MCF 10A (cell line): Measurements from ENCODE around the gene PITPNB. TPM values are rescaled to one million over a fixed set of nuclear protein-coding genes. Genes with fewer than 3 reads are reported as not detected.

Experiments
- BruUV-seq: library from RNA; stranded (reverse); fragments of 400-500 nt; replicated peaks from 2 replicates; lab custom pipeline; 2021; lab: Mats Ljungman, UMichigan
- CTCF ChIA-PET: fragments of 300-600 bp; sonication (Branson Sonifier 250); formaldehyde crosslinking; extraction: SDS; loops from one replicate; lab custom pipeline; 2021; ENCODE audit warnings: antibody characterized with exemption, inconsistent platforms; lab: Yijun Ruan, JAX
- POLR2A ChIA-PET: fragments of 300-600, 350-650 bp; sonication (Branson Sonifier 250); formaldehyde crosslinking; extraction: SDS; loops from one replicate; lab custom pipeline; 2020; ENCODE audit warnings: antibody characterized with exemption, inconsistent platforms; lab: Yijun Ruan, JAX
- DNase-seq: peaks from one replicate; pipeline ENCODE4 v3.0.0-alpha.2; 2018; ENCODE audit not compliant: unreplicated experiment
- H3K27ac Mint-ChIP-seq: one replicate; pipeline ENCODE4 v1.8.0; 2022; ENCODE audit warnings: mild to moderate bottlenecking, low read depth, mixed read lengths; ENCODE audit not compliant: unreplicated experiment
- H3K27me3 Mint-ChIP-seq: one replicate; pipeline ENCODE4 v1.8.0; 2022; ENCODE audit warnings: mixed read lengths; ENCODE audit not compliant: insufficient read depth, unreplicated experiment
- H3K36me3 Mint-ChIP-seq: one replicate; pipeline ENCODE4 v1.8.0; 2022; ENCODE audit warnings: mild to moderate bottlenecking, moderate library complexity, mixed read lengths; ENCODE audit not compliant: insufficient read depth, unreplicated experiment
- H3K4me1 Mint-ChIP-seq: one replicate; pipeline ENCODE4 v1.8.0; 2022; ENCODE audit warnings: mixed read lengths; ENCODE audit not compliant: insufficient read depth, unreplicated experiment
- H3K4me3 Mint-ChIP-seq: one replicate; pipeline ENCODE4 v1.8.0; 2022; ENCODE audit warnings: mild to moderate bottlenecking, moderate library complexity, mixed read lengths; ENCODE audit not compliant: unreplicated experiment
- H3K9me3 Mint-ChIP-seq: one replicate; pipeline ENCODE4 v1.8.0; 2022; ENCODE audit warnings: mixed read lengths; ENCODE audit not compliant: unreplicated experiment
- intact Hi-C: fragments of 100-400 bp; cut with micrococcal nuclease; formaldehyde crosslinking; loops from 2 replicates; pipeline ENCODE4 v1.14.1; 2022
- total RNA-seq: library from RNA; stranded (reverse); gene quantifications from 2 replicates; pipeline ENCODE4 v1.2.3, GENCODE V29; 2022
- TF ChIP-seq, protein P1 (sequence below): fragments of 200-600 bp; IDR thresholded peaks from one replicate; pipeline ENCODE4 v1.8.0; 2022; ENCODE audit warnings: antibody characterized with exemption, mild to moderate bottlenecking; ENCODE audit not compliant: unreplicated experiment

Gene PITPNB
- total RNA-seq, 1 experiment from 2014 or later = 124 TPM

- intact Hi-C loops = loop anchor here (1.0 kb wide), 1 partner anchor 89 kb away; no protein-coding TSS in a partner anchor
- POLR2A ChIA-PET = interaction anchor here (0.6 to 3.8 kb wide), 19 partner anchors 8 to 1436 kb away, joined by 3 to 90 read pairs (median 4); no protein-coding TSS in a partner anchor
- Mint-ChIP-seq H3K4me1 (peaks cover 38% of the 10 kb centered on the region), H3K9me3 (no peaks in the 10 kb centered on the region), H3K36me3 (peaks cover 13% of the 10 kb centered on the region), H3K27me3 (no peaks in the 10 kb centered on the region), H3K27ac (peak overlapping the region; percentile 97), H3K4me3 (peak overlapping the region; percentile 91)
- DNase-seq = peak; percentile 84
- TF ChIP-seq, protein P1, sequence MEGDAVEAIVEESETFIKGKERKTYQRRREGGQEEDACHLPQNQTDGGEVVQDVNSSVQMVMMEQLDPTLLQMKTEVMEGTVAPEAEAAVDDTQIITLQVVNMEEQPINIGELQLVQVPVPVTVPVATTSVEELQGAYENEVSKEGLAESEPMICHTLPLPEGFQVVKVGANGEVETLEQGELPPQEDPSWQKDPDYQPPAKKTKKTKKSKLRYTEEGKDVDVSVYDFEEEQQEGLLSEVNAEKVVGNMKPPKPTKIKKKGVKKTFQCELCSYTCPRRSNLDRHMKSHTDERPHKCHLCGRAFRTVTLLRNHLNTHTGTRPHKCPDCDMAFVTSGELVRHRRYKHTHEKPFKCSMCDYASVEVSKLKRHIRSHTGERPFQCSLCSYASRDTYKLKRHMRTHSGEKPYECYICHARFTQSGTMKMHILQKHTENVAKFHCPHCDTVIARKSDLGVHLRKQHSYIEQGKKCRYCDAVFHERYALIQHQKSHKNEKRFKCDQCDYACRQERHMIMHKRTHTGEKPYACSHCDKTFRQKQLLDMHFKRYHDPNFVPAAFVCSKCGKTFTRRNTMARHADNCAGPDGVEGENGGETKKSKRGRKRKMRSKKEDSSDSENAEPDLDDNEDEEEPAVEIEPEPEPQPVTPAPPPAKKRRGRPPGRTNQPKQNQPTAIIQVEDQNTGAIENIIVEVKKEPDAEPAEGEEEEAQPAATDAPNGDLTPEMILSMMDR = no peak
- BruUV-seq = no TSS peak
- CTCF ChIA-PET = interaction anchor here (0.6 to 4.8 kb wide), 9 partner anchors 9 to 1295 kb away, joined by 3 to 29 read pairs (median 5); no protein-coding TSS in a partner anchor
These were observed 1.1 kb upstream of the PITPNB start for GRCh38 chr22:27919942-27920755.

- TF ChIP-seq, protein P1 = no peak
These were observed 475 bp downstream of the PITPNB start for GRCh38 chr22:27918341-27919221.

GRCh38 chr22:27915986-27916385, 3.1 kb downstream of the PITPNB start:
- no peak for DNase-seq
- ChIA-PET CTCF (interaction anchor here (1.1 to 1.8 kb wide), 2 partner anchors 35 to 95 kb away, joined by 3 to 7 read pairs; no protein-coding TSS in a partner anchor), POLR2A (interaction anchor here (1.4 kb wide), 1 partner anchor 14 kb away, joined by 5 read pairs; no protein-coding TSS in a partner anchor)
- Mint-ChIP-seq H3K27ac (no peak overlapping the region), H3K36me3 (peaks cover 29% of the 10 kb centered on the region), H3K9me3 (no peaks in the 10 kb centered on the region), H3K4me1 (peaks cover 53% of the 10 kb centered on the region), H3K4me3 (no peak overlapping the region), H3K27me3 (no peaks in the 10 kb centered on the region)
- TF ChIP-seq, protein P1 = no peak
- intact Hi-C loops = no loop called here
- no TSS peak for BruUV-seq

More at GRCh38 chr22:27918341-27919221, 475 bp downstream of the PITPNB start:
- DNase-seq = peak; percentile 46
- ChIA-PET CTCF (interaction anchor here (0.6 to 4.8 kb wide), 8 partner anchors 19 to 1431 kb away, joined by 3 to 29 read pairs (median 4); no protein-coding TSS in a partner anchor), POLR2A (interaction anchor here (0.6 to 3.8 kb wide), 30 partner anchors 8 to 1434 kb away, joined by 3 to 90 read pairs (median 4); no protein-coding TSS in a partner anchor)
- Mint-ChIP-seq H3K4me1 (peaks cover 44% of the 10 kb centered on the region), H3K9me3 (no peaks in the 10 kb centered on the region), H3K36me3 (peaks cover 15% of the 10 kb centered on the region), H3K27ac (peak overlapping the region; percentile 97), H3K4me3 (peak overlapping the region; percentile 91), H3K27me3 (no peaks in the 10 kb centered on the region)
- intact Hi-C loops = no loop called here
- BruUV-seq = no TSS peak
